Vagina (tissue), 2 donors: ENCODE measurements around the gene NUDT16L1.

Experiments
- CTCF ChIP-seq, 3 experiments: fragments of 450-650 bp in 2 of 3; fragments of 200-600 bp in 1 of 3; sonication (generic) in 1 of 3; IDR thresholded peaks; one replicate each; pipeline ENCODE4 v1.5.1; 2017 to 2019; ENCODE audit warnings: antibody characterized with exemption in 3 of 3, mild to moderate bottlenecking in 2 of 3, moderate library complexity in 2 of 3
- POLR2A ChIP-seq, 2 donors: fragments of 450-650 bp; IDR thresholded peaks; one replicate each; pipeline ENCODE4 v1.6.1; 2017; ENCODE audit warnings: antibody characterized with exemption in 2 of 2, mild to moderate bottlenecking in 2 of 2, moderate library complexity in 2 of 2

GRCh38 chr16:4733747-4734062 is 40.3 kb downstream of the NUDT16L1 start:
- TF ChIP-seq CTCF (IDR thresholded peaks at IDR 0.05): no peak
- TF ChIP-seq POLR2A (IDR thresholded peaks at IDR 0.05): no peak
